Stomach (tissue), 9 donors: ENCODE results near the gene HSD17B11. TPM values are rescaled to one million over a fixed set of nuclear protein-coding genes. Genes with fewer than 3 reads are reported as not detected.

Source experiments
- DNase-seq, 2 donors: peaks; one replicate each; pipeline versions ENCODE4 v3.0.0 to v3.0.0-alpha.2; 2013 to 2019
- H3K27ac ChIP-seq, 5 donors: fragments of 200-600 bp in 4 of 5; sonication (generic) in 4 of 5; one replicate each; pipeline ENCODE4 v1.5.1; 2013 to 2019; ENCODE audit warnings: mild to moderate bottlenecking in 1 of 5, moderate library complexity in 1 of 5
- H3K27me3 ChIP-seq, 3 donors: fragments of 200-600 bp; sonication (generic); one replicate each; pipeline ENCODE4 v1.5.1; 2017 to 2019; ENCODE audit warnings: mixed run types in 1 of 3
- H3K36me3 ChIP-seq, 4 donors: fragments of 200-600 bp; sonication (generic); 1 replicate in 3 of 4; 2 replicates in 1 of 4; pipeline ENCODE4 v1.5.1; 2016 to 2019
- H3K4me1 ChIP-seq, 4 donors: fragments of 200-600 bp; sonication (generic); one replicate each; pipeline ENCODE4 v1.5.1; 2016 to 2019
- H3K4me3 ChIP-seq, 4 donors: fragments of 200-600 bp; sonication (generic) in 3 of 4; one replicate each; pipeline ENCODE4 v1.5.1; 2016 to 2019; ENCODE audit warnings: mild to moderate bottlenecking in 1 of 4
- H3K9me3 ChIP-seq, 4 donors: fragments of 200-600 bp; sonication (generic); one replicate each; pipeline ENCODE4 v1.5.1; 2016 to 2019
- CTCF ChIP-seq, 7 experiments: fragments of 450-650 bp in 4 of 7; fragments of 200-600 bp in 3 of 7; sonication (generic) in 3 of 7; IDR thresholded peaks; one replicate each; pipeline ENCODE4 v1.5.1; 2016 to 2019; ENCODE audit warnings: antibody characterized with exemption in 7 of 7, control low read depth in 2 of 7, mild to moderate bottlenecking in 1 of 7
- EP300 ChIP-seq: sonication (generic); formaldehyde crosslinking; IDR thresholded peaks from one replicate; pipeline ENCODE4 v1.6.1; 2017; ENCODE audit warnings: antibody characterized with exemption
- POLR2A ChIP-seq, 4 donors: fragments of 450-650 bp; IDR thresholded peaks; one replicate each; pipeline ENCODE4 v1.6.1; 2016; ENCODE audit warnings: antibody characterized with exemption in 4 of 4, control low read depth in 2 of 4, mild to moderate bottlenecking in 1 of 4, moderate library complexity in 1 of 4
- POLR2AphosphoS5 ChIP-seq, 3 donors: sonication (generic); formaldehyde crosslinking; IDR thresholded peaks; one replicate each; pipeline ENCODE4 v1.6.1; 2016; ENCODE audit warnings: antibody characterized with exemption in 3 of 3
- WGBS, 5 donors: extraction: QIAGEN DNeasy Blood & Tissue Kit in 3 of 5; methylation state at CpG; one replicate each; pipeline versions ENCODE4 v1.1.5 to v1.1.7; 2013 to 2018; 5-methylcytosine and 5-hydroxymethylcytosine counted together
- intact Hi-C: fragments of 100-400 bp; cut with DNase I; formaldehyde crosslinking; loops from one replicate; pipeline ENCODE4 v1.15.1; 2023; ENCODE audit warnings: low total_unique reads
- polyA plus RNA-seq, 3 donors: library from polyadenylated mRNA; stranded (reverse); fragments of 200-250 nt; gene quantifications; one replicate each; pipeline ENCODE4 v1.2.3, GENCODE V29; 2013
- total RNA-seq, 5 donors: library from RNA; depleted of rRNA; stranded (reverse); fragments of >200 nt; gene quantifications; one replicate each; pipeline versions ENCODE4 v1.1.0 to v1.2.3, GENCODE V29; 2014 to 2016
- donor health status: healthy with polysubstance abuse.
- donor health status: Bipolar disorder and iron deficiency.
- donor health status: healthy.

The HSD17B11 gene
- total and polyA plus RNA-seq, 8 donors = 14.4 to 116 (median 55.8) TPM

- WGBS, 5 donors = 55 to 99% (median 77%) methylated on average over 2 of the region's 2 CpGs
Observed at GRCh38 chr4:87366521-87367162, 24.3 kb downstream of the HSD17B11 start.

GRCh38 chr4:87365348-87365747 is 25.6 kb downstream of the HSD17B11 start:
- no peaks in the 10 kb centered on the region for H3K9me3 ChIP-seq
- intact Hi-C loops = no loop called here
- no peak overlapping the region for H3K4me3 ChIP-seq
- H3K4me1 ChIP-seq = peaks cover 0 to 10% (median 0%) of the 10 kb centered on the region in 4 donors
- DNase-seq = no peak
- H3K27ac ChIP-seq = no peak overlapping the region
- H3K36me3 ChIP-seq = peaks cover 24 to 100% (median 88%) of the 10 kb centered on the region in 4 donors
- 26 to 48% (median 38%) methylated on average over 1 of the region's 1 CpG for WGBS, 5 donors
- no peaks in the 10 kb centered on the region for H3K27me3 ChIP-seq
- TF ChIP-seq POLR2AphosphoS5 (IDR thresholded peaks at IDR 0.05) (no peak), EP300 (no peak), POLR2A (IDR thresholded peaks at IDR 0.05) (no peak), CTCF (IDR thresholded peaks at IDR 0.05) (no peak)

More at GRCh38 chr4:87366521-87367162, 24.3 kb downstream of the HSD17B11 start:
- H3K27me3 ChIP-seq = no peaks in the 10 kb centered on the region
- peaks cover 0 to 7% (median 0%) of the 10 kb centered on the region in 4 donors for H3K4me1 ChIP-seq
- peaks cover 32 to 97% (median 88%) of the 10 kb centered on the region in 4 donors for H3K36me3 ChIP-seq
- no peak overlapping the region for H3K4me3 ChIP-seq
- no peak for DNase-seq
- intact Hi-C loops = no loop called here
- H3K27ac ChIP-seq = no peak overlapping the region
- TF ChIP-seq POLR2A (IDR thresholded peaks at IDR 0.05) (no peak), POLR2AphosphoS5 (IDR thresholded peaks at IDR 0.05) (no peak), CTCF (IDR thresholded peaks at IDR 0.05) (no peak), EP300 (no peak)
- H3K9me3 ChIP-seq = no peaks in the 10 kb centered on the region

- Histone ChIP-seq H3K4me1 (peaks cover 0 to 13% (median 0%) of the 10 kb centered on the region in 4 donors), H3K27me3 (no peaks in the 10 kb centered on the region), H3K4me3 (no peak overlapping the region), H3K9me3 (no peaks in the 10 kb centered on the region), H3K27ac (no peak overlapping the region), H3K36me3 (peaks cover 24 to 94% (median 86%) of the 10 kb centered on the region in 4 donors)
- DNase-seq = no peak
- TF ChIP-seq POLR2AphosphoS5 (IDR thresholded peaks at IDR 0.05) (no peak), EP300 (no peak), POLR2A (IDR thresholded peaks at IDR 0.05) (no peak), CTCF (IDR thresholded peaks at IDR 0.05) (no peak)
- 96 to 100% (median 98%) methylated on average over 2 of the region's 2 CpGs for WGBS, 5 donors
- intact Hi-C loops = no loop called here
Observed at GRCh38 chr4:87363552-87363951, 27.4 kb downstream of the HSD17B11 start.

- no peak for TF ChIP-seq POLR2AphosphoS5 (IDR thresholded peaks at IDR 0.05)
- H3K4me1 ChIP-seq = peaks cover 0 to 8% (median 0%) of the 10 kb centered on the region in 4 donors
- intact Hi-C loops = no loop called here
- no peak overlapping the region for H3K27ac ChIP-seq
- DNase-seq = no peak
- 77 to 85% (median 78%) methylated on average over 7 of the region's 7 CpGs for WGBS, 5 donors
- H3K36me3 ChIP-seq = peaks cover 23 to 87% (median 79%) of the 10 kb centered on the region in 4 donors
- no peak overlapping the region for H3K4me3 ChIP-seq
- no peaks in the 10 kb centered on the region for H3K27me3 ChIP-seq
- H3K9me3 ChIP-seq = no peaks in the 10 kb centered on the region
Observed at GRCh38 chr4:87360338-87360935, 30.6 kb downstream of the HSD17B11 start.

GRCh38 chr4:87359258-87359657 is 31.7 kb downstream of the HSD17B11 start:
- no peak for DNase-seq
- H3K9me3 ChIP-seq = no peaks in the 10 kb centered on the region
- H3K36me3 ChIP-seq = peaks cover 12 to 84% (median 74%) of the 10 kb centered on the region in 4 donors
- intact Hi-C loops = no loop called here
- no peak overlapping the region for H3K4me3 ChIP-seq
- TF ChIP-seq EP300 (no peak), CTCF (IDR thresholded peaks at IDR 0.05) (no peak), POLR2A (IDR thresholded peaks at IDR 0.05) (no peak), POLR2AphosphoS5 (IDR thresholded peaks at IDR 0.05) (no peak)
- H3K27me3 ChIP-seq = no peaks in the 10 kb centered on the region
- H3K4me1 ChIP-seq = peaks cover 0 to 6% (median 2%) of the 10 kb centered on the region in 4 donors
- WGBS, 5 donors = 92 to 99% (median 96%) methylated on average over 4 of the region's 4 CpGs
- H3K27ac ChIP-seq = no peak overlapping the region
